Heart left ventricle (tissue), 16 donors: ENCODE results near the gene HEPN1. TPM values are rescaled to one million over a fixed set of nuclear protein-coding genes. Genes with fewer than 3 reads are reported as not detected.

Experiments used
- ATAC-seq, 4 donors: fragments of 200-7000 bp; cut with Tn5 transposase; one replicate each; pipeline ENCODE4 v1.9.1; 2020 to 2022; ENCODE audit warnings: moderate library complexity in 4 of 4, mild to moderate bottlenecking in 3 of 4, moderate number of reproducible peaks in 1 of 4
- DNase-seq, 5 donors: peaks; one replicate each; pipeline ENCODE4 v3.0.0-alpha.2; 2020
- H3K27ac ChIP-seq, 12 donors: fragments of 200-600 bp; sonication (generic) in 4 of 12; one replicate each; pipeline versions ENCODE4 v1.5.0 to v1.8.0; 2016 to 2022; ENCODE audit warnings: mild to moderate bottlenecking in 2 of 12
- H3K27me3 ChIP-seq, 9 donors: fragments of 200-600 bp; sonication (generic) in 2 of 9; one replicate each; pipeline versions ENCODE4 v1.5.1 to v1.8.0; 2016 to 2022; ENCODE audit warnings: mild to moderate bottlenecking in 3 of 9
- H3K36me3 ChIP-seq, 9 donors: fragments of 200-600 bp; sonication (generic) in 2 of 9; one replicate each; pipeline versions ENCODE4 v1.5.0 to v1.8.0; 2018 to 2022; ENCODE audit warnings: mild to moderate bottlenecking in 2 of 9
- H3K4me1 ChIP-seq, 12 donors: fragments of 200-600 bp; sonication (generic) in 4 of 12; one replicate each; pipeline versions ENCODE4 v1.5.0 to v1.8.0; 2016 to 2022; ENCODE audit warnings: mild to moderate bottlenecking in 3 of 12
- H3K4me3 ChIP-seq, 12 donors: fragments of 200-600 bp; sonication (generic) in 4 of 12; one replicate each; pipeline versions ENCODE4 v1.5.0 to v1.8.0; 2017 to 2022; ENCODE audit warnings: mild to moderate bottlenecking in 9 of 12, moderate library complexity in 4 of 12
- H3K9me3 ChIP-seq, 12 donors: fragments of 200-600 bp; sonication (generic) in 4 of 12; one replicate each; pipeline versions ENCODE4 v1.5.0 to v1.8.0; 2016 to 2022; ENCODE audit warnings: mild to moderate bottlenecking in 1 of 12
- POLR2A ChIP-seq, 2 donors: fragments of 450-650 bp; IDR thresholded peaks; one replicate each; pipeline ENCODE4 v1.6.1; 2017; ENCODE audit warnings: antibody characterized with exemption in 2 of 2, mild to moderate bottlenecking in 2 of 2, moderate library complexity in 2 of 2
- WGBS, 4 donors: extraction: QIAGEN DNeasy Blood & Tissue Kit in 2 of 4; methylation state at CpG; one replicate each; pipeline versions ENCODE4 v1.1.5 to v1.1.7; 2013 to 2018; 5-methylcytosine and 5-hydroxymethylcytosine counted together
- intact Hi-C, 10 donors: fragments of 100-400 bp; cut with DNase I; formaldehyde crosslinking; loops; one replicate each; pipeline versions ENCODE4 v1.11.1 to v1.14.2; 2022
- polyA plus RNA-seq, 2 donors: library from polyadenylated mRNA; stranded (reverse); fragments of 200-250 nt; gene quantifications; one replicate each; pipeline ENCODE4 v1.2.3, GENCODE V29; 2013
- total RNA-seq, 9 donors: library from RNA; depleted of rRNA in 2 of 9; stranded (reverse); fragments of >200 nt in 2 of 9; fragmentation: NEBNext Ultra II Directional in 3 of 9; extraction: Animal tissue kit (Norgen Biotek cat#: 25700) in 3 of 9; gene quantifications; one replicate each; pipeline versions ENCODE4 v1.1.0 to v1.2.4, GENCODE V29; 2016 to 2023
- TF ChIP-seq, protein P1 (sequence below), 12 donors: fragments of 200-600 bp; sonication (generic) in 4 of 12; IDR thresholded peaks; one replicate each; pipeline versions ENCODE4 v1.5.0 to v1.8.0; 2018 to 2022; ENCODE audit warnings: antibody characterized with exemption in 12 of 12, mild to moderate bottlenecking in 5 of 12
- donor health status: ischemic (EF 13 %, LVEDD 7.1; RV severe dilation, severe dysfunction).
- donor health status: healthy with polysubstance abuse.
- donor health status: DM: no; HTN: yes; CAD: no.
- donor health status: DM: no; HTN: no; CAD: no.
- donor health status: ischemic (EF 25% LVEDD 6.9; RV normal size, moderate dysfunction).
- donor health status: ischemic (EF 25% LVEDD 5.7; RV mildly dilated, moderate dysfunction).
- donor health status: healthy.
- donor health status: DM: yes; HTN: yes; CAD: no.
- donor health status: ischemic (EF 35%, LVEDD 5.7; RV mildly dilated, moderate dysfunction).
- donor health status: nonischemic (EF 11% LVEDD 7.7; RV severe dilation, severe dysfunction).
- donor health status: DM: yes; HTN: yes; CAD: no.
- donor health status: PGD.
- donor health status: ischemic (EF 29% LVEDD 5.4; RV normal size, mild dysfunction).
- donor health status: nonischemic (EF 23%, LVEDD 6.1; RV moderate dilation, normal function).

The HEPN1 gene
- total and polyA plus RNA-seq, 11 donors: not detected

DNA sequence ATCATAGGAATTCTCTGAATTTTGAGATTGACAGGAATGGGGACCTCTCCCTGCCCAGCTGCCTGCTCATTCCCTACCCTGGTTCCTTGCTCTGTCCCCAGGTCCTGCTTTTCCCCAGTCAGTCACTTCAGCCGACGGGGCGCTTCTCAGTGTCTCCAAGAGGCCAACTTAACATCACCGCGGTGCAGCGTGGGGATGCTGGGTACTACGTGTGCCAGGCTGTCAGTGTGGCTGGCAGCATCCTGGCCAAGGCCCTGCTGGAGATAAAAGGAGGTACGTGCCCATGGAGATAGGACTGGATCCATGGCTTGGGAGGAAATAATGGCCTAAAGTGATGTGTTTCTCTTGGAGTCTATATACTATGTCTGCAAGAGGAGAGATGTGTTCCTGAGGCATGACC lies 46.8 kb upstream of the HEPN1 start:
- ATAC-seq (no peak), DNase-seq (no peak)
- H3K27ac ChIP-seq: no peak overlapping the region
- no peaks in the 10 kb centered on the region for H3K9me3 ChIP-seq
- no peak overlapping the region for H3K4me3 ChIP-seq
- H3K27me3 ChIP-seq: peaks cover 28 to 78% (median 53%) of the 10 kb centered on the region in 9 donors
- H3K4me1 ChIP-seq: peaks cover 5 to 33% (median 22%) of the 10 kb centered on the region in 12 donors
- TF ChIP-seq, protein P1, sequence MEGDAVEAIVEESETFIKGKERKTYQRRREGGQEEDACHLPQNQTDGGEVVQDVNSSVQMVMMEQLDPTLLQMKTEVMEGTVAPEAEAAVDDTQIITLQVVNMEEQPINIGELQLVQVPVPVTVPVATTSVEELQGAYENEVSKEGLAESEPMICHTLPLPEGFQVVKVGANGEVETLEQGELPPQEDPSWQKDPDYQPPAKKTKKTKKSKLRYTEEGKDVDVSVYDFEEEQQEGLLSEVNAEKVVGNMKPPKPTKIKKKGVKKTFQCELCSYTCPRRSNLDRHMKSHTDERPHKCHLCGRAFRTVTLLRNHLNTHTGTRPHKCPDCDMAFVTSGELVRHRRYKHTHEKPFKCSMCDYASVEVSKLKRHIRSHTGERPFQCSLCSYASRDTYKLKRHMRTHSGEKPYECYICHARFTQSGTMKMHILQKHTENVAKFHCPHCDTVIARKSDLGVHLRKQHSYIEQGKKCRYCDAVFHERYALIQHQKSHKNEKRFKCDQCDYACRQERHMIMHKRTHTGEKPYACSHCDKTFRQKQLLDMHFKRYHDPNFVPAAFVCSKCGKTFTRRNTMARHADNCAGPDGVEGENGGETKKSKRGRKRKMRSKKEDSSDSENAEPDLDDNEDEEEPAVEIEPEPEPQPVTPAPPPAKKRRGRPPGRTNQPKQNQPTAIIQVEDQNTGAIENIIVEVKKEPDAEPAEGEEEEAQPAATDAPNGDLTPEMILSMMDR (IDR thresholded peaks at IDR 0.05): no peak
- TF ChIP-seq POLR2A (IDR thresholded peaks at IDR 0.05): no peak
- no peaks in the 10 kb centered on the region for H3K36me3 ChIP-seq
- intact Hi-C loops: loop anchor here in 3 of 10 donors (10.0 kb wide), 2 partner anchors 53 to 83 kb away; partner anchors contain the start of gene CCDC15 (in 1 of the 3)
- 30 to 55% (median 52%) methylated on average over 8 of the region's 8 CpGs for WGBS, 4 donors

DNA sequence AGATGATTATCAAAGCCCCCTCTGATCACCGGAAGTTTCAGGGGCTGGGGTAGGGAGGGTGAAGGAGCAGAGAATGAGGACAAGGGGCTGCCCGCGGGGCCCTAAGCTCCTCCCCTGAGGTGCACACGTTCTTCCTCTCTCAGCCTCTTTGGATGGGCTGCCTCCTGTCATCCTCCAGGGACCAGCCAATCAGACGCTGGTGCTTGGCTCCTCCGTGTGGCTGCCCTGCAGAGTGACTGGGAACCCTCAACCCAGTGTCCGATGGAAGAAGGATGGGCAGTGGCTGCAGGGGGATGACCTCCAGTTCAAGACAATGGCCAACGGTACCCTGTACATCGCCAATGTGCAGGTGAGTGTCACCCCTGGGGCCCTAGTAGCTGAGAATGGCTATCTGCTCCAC lies 46.3 kb upstream of the HEPN1 start:
- DNase-seq (no peak), ATAC-seq (no peak)
- Histone ChIP-seq H3K27me3 (peaks cover 27 to 75% (median 48%) of the 10 kb centered on the region in 9 donors), H3K36me3 (no peaks in the 10 kb centered on the region), H3K9me3 (no peaks in the 10 kb centered on the region), H3K27ac (no peak overlapping the region), H3K4me3 (peak overlapping the region in 1 of 12 donors; percentile 1), H3K4me1 (peaks cover 5 to 34% (median 25%) of the 10 kb centered on the region in 12 donors)
- 22 to 29% (median 25%) methylated on average over 7 to 9 of the region's 9 CpGs for WGBS, 4 donors
- intact Hi-C loops: loop anchor here in 3 of 10 donors (10.0 kb wide), 2 partner anchors 52 to 82 kb away; partner anchors contain the start of gene CCDC15 (in 1 of the 3)
- TF ChIP-seq POLR2A (IDR thresholded peaks at IDR 0.05): no peak
- TF ChIP-seq, protein P1 (IDR thresholded peaks at IDR 0.05): no peak

DNA sequence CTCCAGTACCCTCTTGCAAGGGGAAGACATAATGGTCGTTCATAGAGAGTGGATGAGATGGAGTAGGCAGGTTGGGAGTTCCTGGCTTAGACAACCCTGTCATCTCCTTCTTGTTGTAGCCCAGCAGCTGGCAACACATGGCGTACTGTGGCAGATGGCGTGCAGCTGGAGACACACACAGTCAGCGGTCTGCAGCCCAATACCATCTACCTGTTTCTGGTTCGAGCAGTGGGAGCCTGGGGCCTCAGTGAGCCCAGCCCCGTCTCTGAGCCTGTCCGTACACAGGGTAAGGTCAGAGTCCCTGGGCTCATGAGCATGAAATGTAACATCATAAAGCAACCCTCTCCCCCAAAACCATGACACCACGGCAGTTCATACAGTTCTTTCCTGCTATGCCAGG lies 45.1 kb upstream of the HEPN1 start:
- 81 to 91% (median 89%) methylated on average over 8 of the region's 8 CpGs for WGBS, 4 donors
- H3K36me3 ChIP-seq: no peaks in the 10 kb centered on the region
- ATAC-seq: no peak

DNA sequence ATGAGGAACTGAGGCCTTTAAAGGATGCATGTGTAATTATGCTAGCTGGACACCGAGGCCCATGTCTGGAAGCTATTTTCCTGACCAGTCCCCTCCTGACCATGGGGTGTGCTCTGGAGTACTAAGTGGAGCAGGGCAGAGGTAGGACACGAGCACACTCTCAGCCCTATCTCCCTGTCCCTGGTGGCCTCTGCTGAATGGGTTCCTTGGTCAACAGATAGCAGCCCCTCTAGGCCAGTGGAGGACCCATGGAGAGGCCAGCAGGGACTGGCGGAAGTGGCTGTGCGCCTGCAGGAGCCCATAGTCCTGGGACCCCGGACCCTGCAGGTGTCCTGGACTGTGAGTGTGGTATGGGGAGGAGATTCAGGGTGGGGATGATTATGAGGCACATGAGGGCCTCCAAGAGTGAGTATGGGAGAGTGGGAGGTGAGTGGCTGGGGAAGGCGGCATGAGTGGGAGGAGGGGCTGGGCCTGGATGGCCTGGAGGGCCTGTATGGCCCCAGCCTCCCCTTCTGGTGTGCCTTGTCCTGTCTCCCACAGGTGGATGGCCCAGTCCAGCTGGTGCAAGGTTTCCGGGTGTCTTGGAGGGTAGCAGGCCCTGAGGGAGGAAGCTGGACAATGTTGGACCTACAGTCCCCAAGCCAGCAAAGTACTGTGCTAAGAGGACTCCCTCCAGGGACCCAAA lies 44.3 kb upstream of the HEPN1 start:
- intact Hi-C loops: loop anchor here in 7 of 10 donors (2.0 to 10.0 kb wide), 5 partner anchors 50 to 117 kb away; partner anchors contain the start of gene CCDC15 (in 5 of the 7)
- DNase-seq (peak in 1 of 5 donors; percentile 13), ATAC-seq (no peak)
- Histone ChIP-seq H3K9me3 (no peaks in the 10 kb centered on the region), H3K4me1 (peaks cover 0 to 26% (median 19%) of the 10 kb centered on the region in 12 donors), H3K36me3 (no peaks in the 10 kb centered on the region), H3K27ac (no peak overlapping the region), H3K27me3 (peaks cover 11 to 65% (median 29%) of the 10 kb centered on the region in 9 donors), H3K4me3 (no peak overlapping the region)
- WGBS, 4 donors: 92 to 96% (median 93%) methylated on average over 7 of the region's 7 CpGs
- TF ChIP-seq, protein P1 (IDR thresholded peaks at IDR 0.05): no peak
- TF ChIP-seq POLR2A (IDR thresholded peaks at IDR 0.05): no peak

More for the DNA sequence above, 45.1 kb upstream of the HEPN1 start:
- H3K27ac ChIP-seq: no peak overlapping the region
- no peak for TF ChIP-seq POLR2A (IDR thresholded peaks at IDR 0.05)
- TF ChIP-seq, protein P1 (IDR thresholded peaks at IDR 0.05): no peak
- H3K9me3 ChIP-seq: no peaks in the 10 kb centered on the region
- peak in 1 of 5 donors; percentile 14 for DNase-seq
- peaks cover 17 to 73% (median 36%) of the 10 kb centered on the region in 9 donors for H3K27me3 ChIP-seq
- H3K4me1 ChIP-seq: peaks cover 0 to 31% (median 23%) of the 10 kb centered on the region in 12 donors
- intact Hi-C loops: loop anchor here in 4 of 10 donors (2.0 to 10.0 kb wide), 3 partner anchors 51 to 81 kb away; partner anchors contain the start of gene CCDC15 (in 1 of the 4)
- no peak overlapping the region for H3K4me3 ChIP-seq
